ENCODE data around the gene PPIL4.
A peak's percentile ranks its signal among the peaks of the same experiment; 100 is the strongest.

GRCh38 chr6:149483849-149484655 is 61.8 kb downstream of the PPIL4 start:
- no peak for TF ChIP-seq TARDBP (CRISPR knock-in tag; IDR thresholded peaks at IDR 0.05)
- TF ChIP-seq JUND (CRISPR knock-in tag; IDR thresholded peaks at IDR 0.05): no peak
- no peak for TF ChIP-seq EP300 (IDR thresholded peaks at IDR 0.05; ENCODE audit: low read depth in 2 of 2, low read length in 2 of 2)
- no peak for TF ChIP-seq EP300 (CRISPR knock-in tag; IDR thresholded peaks at IDR 0.05; ENCODE audit: borderline replicate concordance)
- TF ChIP-seq IKZF1 (IDR thresholded peaks at IDR 0.05): no peak
- TF ChIP-seq, protein P1, sequence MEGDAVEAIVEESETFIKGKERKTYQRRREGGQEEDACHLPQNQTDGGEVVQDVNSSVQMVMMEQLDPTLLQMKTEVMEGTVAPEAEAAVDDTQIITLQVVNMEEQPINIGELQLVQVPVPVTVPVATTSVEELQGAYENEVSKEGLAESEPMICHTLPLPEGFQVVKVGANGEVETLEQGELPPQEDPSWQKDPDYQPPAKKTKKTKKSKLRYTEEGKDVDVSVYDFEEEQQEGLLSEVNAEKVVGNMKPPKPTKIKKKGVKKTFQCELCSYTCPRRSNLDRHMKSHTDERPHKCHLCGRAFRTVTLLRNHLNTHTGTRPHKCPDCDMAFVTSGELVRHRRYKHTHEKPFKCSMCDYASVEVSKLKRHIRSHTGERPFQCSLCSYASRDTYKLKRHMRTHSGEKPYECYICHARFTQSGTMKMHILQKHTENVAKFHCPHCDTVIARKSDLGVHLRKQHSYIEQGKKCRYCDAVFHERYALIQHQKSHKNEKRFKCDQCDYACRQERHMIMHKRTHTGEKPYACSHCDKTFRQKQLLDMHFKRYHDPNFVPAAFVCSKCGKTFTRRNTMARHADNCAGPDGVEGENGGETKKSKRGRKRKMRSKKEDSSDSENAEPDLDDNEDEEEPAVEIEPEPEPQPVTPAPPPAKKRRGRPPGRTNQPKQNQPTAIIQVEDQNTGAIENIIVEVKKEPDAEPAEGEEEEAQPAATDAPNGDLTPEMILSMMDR (CRISPR knock-in tag; IDR thresholded peaks at IDR 0.05): no peak
- no peak for TF ChIP-seq MTA3 (CRISPR knock-in tag; IDR thresholded peaks at IDR 0.05)
- no peak for TF ChIP-seq ZNF629 (CRISPR knock-in tag; conservative IDR thresholded peaks at IDR 0.05)
- no peak for TF ChIP-seq RFX5 (IDR thresholded peaks at IDR 0.05; ENCODE audit: low read depth, low read length)
- no peak for TF ChIP-seq FOXP1 (IDR thresholded peaks at IDR 0.05)
- no peak for TF ChIP-seq FOXP1 (CRISPR knock-in tag; IDR thresholded peaks at IDR 0.05)
- 0 out of 4 replicates have a peak, but pooled peaks of 1 of the 2 experiments have one; percentile 11 for TF ChIP-seq ATF4 (CRISPR knock-in tag; IDR thresholded peaks at IDR 0.05)
- TF ChIP-seq, protein P2, sequence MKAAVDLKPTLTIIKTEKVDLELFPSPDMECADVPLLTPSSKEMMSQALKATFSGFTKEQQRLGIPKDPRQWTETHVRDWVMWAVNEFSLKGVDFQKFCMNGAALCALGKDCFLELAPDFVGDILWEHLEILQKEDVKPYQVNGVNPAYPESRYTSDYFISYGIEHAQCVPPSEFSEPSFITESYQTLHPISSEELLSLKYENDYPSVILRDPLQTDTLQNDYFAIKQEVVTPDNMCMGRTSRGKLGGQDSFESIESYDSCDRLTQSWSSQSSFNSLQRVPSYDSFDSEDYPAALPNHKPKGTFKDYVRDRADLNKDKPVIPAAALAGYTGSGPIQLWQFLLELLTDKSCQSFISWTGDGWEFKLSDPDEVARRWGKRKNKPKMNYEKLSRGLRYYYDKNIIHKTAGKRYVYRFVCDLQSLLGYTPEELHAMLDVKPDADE (CRISPR knock-in tag; IDR thresholded peaks at IDR 0.05): no peak
- no peak for TF ChIP-seq ZC3H4 (CRISPR knock-in tag; IDR thresholded peaks at IDR 0.05; ENCODE audit: borderline replicate concordance)
- TF ChIP-seq ZFP82 (CRISPR knock-in tag; IDR thresholded peaks at IDR 0.05; ENCODE audit: borderline replicate concordance): no peak
